ENCODE measurements around the gene BMP3.

DNA sequence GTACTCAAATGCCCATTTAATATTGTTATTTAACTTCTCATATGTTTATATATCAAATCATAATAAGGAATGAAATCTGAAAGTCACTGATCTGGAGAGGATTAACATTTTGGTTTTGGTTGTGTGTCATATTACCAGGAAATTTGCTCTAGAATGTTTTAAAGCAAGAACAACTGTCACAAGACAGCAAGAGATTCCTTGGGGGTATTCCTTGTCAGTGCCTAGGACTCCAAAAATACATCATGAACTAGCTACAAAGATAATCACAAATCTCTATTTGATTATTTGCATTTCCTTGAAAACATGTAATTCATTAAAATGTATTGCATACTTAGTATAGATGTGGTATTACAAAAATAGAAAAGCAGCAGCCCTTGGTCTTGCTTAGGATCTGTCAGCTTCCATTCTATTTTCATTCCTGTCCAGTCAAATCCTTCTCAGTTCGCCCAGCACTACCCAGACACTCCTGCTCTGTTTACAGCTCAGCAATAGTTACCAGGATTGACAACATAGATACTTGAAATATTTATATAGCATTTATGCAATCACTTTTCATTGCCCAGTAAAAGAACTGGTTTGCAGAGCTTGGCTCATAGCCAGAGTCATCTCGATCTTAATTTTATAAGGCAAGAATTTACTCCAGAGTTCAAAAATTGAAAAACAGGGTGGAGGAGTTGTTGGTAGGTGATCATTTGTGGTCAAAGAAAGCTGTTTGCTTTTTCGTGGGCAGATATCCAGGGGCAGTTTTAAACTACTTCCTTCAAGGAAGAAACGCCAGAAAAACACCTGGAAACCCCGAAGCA lies 9.2 kb upstream of the BMP3 start:
- TF ChIP-seq, protein P1, sequence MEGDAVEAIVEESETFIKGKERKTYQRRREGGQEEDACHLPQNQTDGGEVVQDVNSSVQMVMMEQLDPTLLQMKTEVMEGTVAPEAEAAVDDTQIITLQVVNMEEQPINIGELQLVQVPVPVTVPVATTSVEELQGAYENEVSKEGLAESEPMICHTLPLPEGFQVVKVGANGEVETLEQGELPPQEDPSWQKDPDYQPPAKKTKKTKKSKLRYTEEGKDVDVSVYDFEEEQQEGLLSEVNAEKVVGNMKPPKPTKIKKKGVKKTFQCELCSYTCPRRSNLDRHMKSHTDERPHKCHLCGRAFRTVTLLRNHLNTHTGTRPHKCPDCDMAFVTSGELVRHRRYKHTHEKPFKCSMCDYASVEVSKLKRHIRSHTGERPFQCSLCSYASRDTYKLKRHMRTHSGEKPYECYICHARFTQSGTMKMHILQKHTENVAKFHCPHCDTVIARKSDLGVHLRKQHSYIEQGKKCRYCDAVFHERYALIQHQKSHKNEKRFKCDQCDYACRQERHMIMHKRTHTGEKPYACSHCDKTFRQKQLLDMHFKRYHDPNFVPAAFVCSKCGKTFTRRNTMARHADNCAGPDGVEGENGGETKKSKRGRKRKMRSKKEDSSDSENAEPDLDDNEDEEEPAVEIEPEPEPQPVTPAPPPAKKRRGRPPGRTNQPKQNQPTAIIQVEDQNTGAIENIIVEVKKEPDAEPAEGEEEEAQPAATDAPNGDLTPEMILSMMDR (IDR thresholded peaks at IDR 0.05; ENCODE audit: extremely low read depth in 1 of 2, insufficient read depth in 1 of 2, low read depth in 1 of 2, low read length in 2 of 2) = no peak
- no peak for TF ChIP-seq POLR2AphosphoS5 (IDR thresholded peaks at IDR 0.05; ENCODE audit: insufficient read depth, low read depth, low read length)

All from endothelial cell of umbilical vein (primary cell).